Activated T-cell treated with anti-CD3 and anti-CD28 coated beads, Interleukin-2, amount 50 U/mL, for 48 hours (primary cell): ENCODE results near the gene MAGEB3.

ENCODE experiments used
- DNase-seq, 2 experiments: peaks; one replicate each; pipeline ENCODE4 v3.0.0-alpha.2; 2020

The MAGEB3 gene

DNA sequence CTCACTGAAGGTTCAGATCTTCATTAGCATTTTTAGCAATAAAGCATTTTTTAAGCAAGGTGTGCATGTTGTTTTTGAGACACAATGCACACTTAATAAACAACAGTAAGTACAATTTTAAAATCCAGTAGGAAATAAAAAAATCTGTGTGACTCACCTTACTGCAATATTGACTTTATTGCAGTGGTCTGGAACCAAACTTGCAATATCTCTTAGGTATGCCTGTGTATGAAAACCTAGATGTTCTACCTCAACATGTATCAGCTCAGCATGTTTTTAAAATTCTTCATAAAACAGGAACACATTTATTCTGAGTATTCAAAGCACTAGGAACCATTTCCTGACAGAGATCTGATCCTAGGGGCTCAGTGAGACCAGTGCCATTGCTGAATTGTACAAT, 52.1 kb downstream of the MAGEB3 start:
- DNase-seq = no peak

- no peak for DNase-seq
These were observed 53.2 kb downstream of the MAGEB3 start for GRCh38 chrX:30283456-30284200.
